HepG2 (cell line): Measurements from ENCODE around the gene LRSAM1. TPM values are rescaled to one million over a fixed set of nuclear protein-coding genes. Genes with fewer than 3 reads are reported as not detected.

Source experiments
- BCL6 ChIP-seq: IDR thresholded peaks from 2 replicates; pipeline ENCODE4 v1.6.1; 2016; ENCODE audit warnings: missing genetic modification reagents, missing compliant biosample characterization
- EED ChIP-seq: sonication (generic); formaldehyde crosslinking; IDR thresholded peaks from 2 replicates; pipeline ENCODE4 v1.5.0; 2020; ENCODE audit warnings: mild to moderate bottlenecking, missing genetic modification reagents
- FOXJ3 ChIP-seq: sonication (generic); formaldehyde crosslinking; IDR thresholded peaks from 2 replicates; pipeline ENCODE4 v1.4.0; 2020; ENCODE audit warnings: missing genetic modification reagents, mild to moderate bottlenecking, borderline replicate concordance
- IKZF1 ChIP-seq: fragments of 450-650 bp; IDR thresholded peaks from 2 replicates; pipeline ENCODE4 v1.7.1; 2016
- NR2F1 ChIP-seq, 2 experiments: fragments of 450-650 bp in 1 of 2; formaldehyde crosslinking in 1 of 2; IDR thresholded peaks; 2 replicates each; pipeline versions ENCODE4 v1.5.0 to v1.6.1; 2016 to 2020; ENCODE audit warnings: mild to moderate bottlenecking in 1 of 2, missing compliant biosample characterization in 1 of 2, missing genetic modification reagents in 1 of 2, moderate library complexity in 1 of 2
- PHF5A ChIP-seq: IDR thresholded peaks from one replicate; pipeline ENCODE4 v1.6.1; 2018; ENCODE audit warnings: low read depth, missing genetic modification reagents; ENCODE audit not compliant: unreplicated experiment
- SMAD3 ChIP-seq: sonication (generic); formaldehyde crosslinking; IDR thresholded peaks from 2 replicates; pipeline ENCODE4 v1.4.0; 2020; ENCODE audit warnings: missing genetic modification reagents
- ZNF121 ChIP-seq: sonication (generic); formaldehyde crosslinking; IDR thresholded peaks from 2 replicates; pipeline ENCODE4 v1.5.0; 2020; ENCODE audit warnings: mild to moderate bottlenecking, missing genetic modification reagents
- ZNF256 ChIP-seq: sonication (generic); formaldehyde crosslinking; conservative IDR thresholded peaks from 2 replicates; pipeline ENCODE4 v1.4.0; 2020; ENCODE audit warnings: missing genetic modification reagents
- ZNF720 ChIP-seq: sonication (generic); formaldehyde crosslinking; IDR thresholded peaks from 2 replicates; pipeline ENCODE4 v1.4.0; 2020; ENCODE audit warnings: missing genetic modification reagents
- ZNF839 ChIP-seq: sonication (generic); formaldehyde crosslinking; IDR thresholded peaks from 2 replicates; pipeline ENCODE4 v1.4.0; 2020; ENCODE audit warnings: missing genetic modification reagents, mild to moderate bottlenecking, borderline replicate concordance
- polyA plus RNA-seq, 8 experiments: library from polyadenylated mRNA; depleted of rRNA in 3 of 8; stranded (reverse) in 7 of 8; unstranded in 1 of 8; fragments of >200 nt; fragmentation: Illumina TruSeq in 4 of 8; extraction: Trizol in 4 of 8; gene quantifications; 2 replicates each; pipeline versions ENCODE4 v1.2.1 to v1.2.3, GENCODE V29; 2011 to 2016; ENCODE audit warnings: low read depth in 4 of 8, missing spikeins in 1 of 8, mixed read lengths in 1 of 8; ENCODE audit not compliant: insufficient read depth in 1 of 8
- total RNA-seq, 5 experiments: library from RNA; depleted of rRNA; stranded (reverse); fragments of >200 nt; fragmentation: Illumina TruSeq; extraction: Trizol; gene quantifications; 2 replicates each; pipeline ENCODE4 v1.2.3, GENCODE V29; 2016; ENCODE audit warnings: low read depth in 1 of 5
- TF ChIP-seq, protein P1 (sequence below): sonication (generic); formaldehyde crosslinking; conservative IDR thresholded peaks from 2 replicates; pipeline ENCODE4 v1.8.1; 2023; ENCODE audit warnings: missing genetic modification reagents
- TF ChIP-seq, protein P2 (sequence below): sonication (generic); formaldehyde crosslinking; IDR thresholded peaks from 2 replicates; pipeline ENCODE4 v1.5.0; 2020; ENCODE audit warnings: mild to moderate bottlenecking, missing genetic modification reagents
- TF ChIP-seq, protein P3 (sequence below): sonication (generic); formaldehyde crosslinking; IDR thresholded peaks from 2 replicates; pipeline ENCODE4 v1.5.1; 2020; ENCODE audit warnings: mild to moderate bottlenecking, missing genetic modification reagents, borderline replicate concordance
- TF ChIP-seq, protein P4 (sequence below): sonication (generic); formaldehyde crosslinking; IDR thresholded peaks from 2 replicates; pipeline ENCODE4 v1.4.0; 2020; ENCODE audit warnings: mild to moderate bottlenecking, missing genetic modification reagents, borderline replicate concordance
- TF ChIP-seq, protein P5 (sequence below): sonication (generic); formaldehyde crosslinking; IDR thresholded peaks from 2 replicates; pipeline ENCODE4 v1.4.0; 2020; ENCODE audit warnings: missing genetic modification reagents, borderline replicate concordance
- TF ChIP-seq, protein P6 (sequence below): sonication (generic); formaldehyde crosslinking; IDR thresholded peaks from 2 replicates; pipeline ENCODE4 v1.5.1; 2020; ENCODE audit warnings: mild to moderate bottlenecking, moderate library complexity, missing genetic modification reagents

The LRSAM1 gene
- total and polyA plus RNA-seq, 2 of the 13 experiments (the other 11 are each of a cell fraction or from before 2014, with no cell fraction given) = 8.7 to 10.2 TPM

DNA sequence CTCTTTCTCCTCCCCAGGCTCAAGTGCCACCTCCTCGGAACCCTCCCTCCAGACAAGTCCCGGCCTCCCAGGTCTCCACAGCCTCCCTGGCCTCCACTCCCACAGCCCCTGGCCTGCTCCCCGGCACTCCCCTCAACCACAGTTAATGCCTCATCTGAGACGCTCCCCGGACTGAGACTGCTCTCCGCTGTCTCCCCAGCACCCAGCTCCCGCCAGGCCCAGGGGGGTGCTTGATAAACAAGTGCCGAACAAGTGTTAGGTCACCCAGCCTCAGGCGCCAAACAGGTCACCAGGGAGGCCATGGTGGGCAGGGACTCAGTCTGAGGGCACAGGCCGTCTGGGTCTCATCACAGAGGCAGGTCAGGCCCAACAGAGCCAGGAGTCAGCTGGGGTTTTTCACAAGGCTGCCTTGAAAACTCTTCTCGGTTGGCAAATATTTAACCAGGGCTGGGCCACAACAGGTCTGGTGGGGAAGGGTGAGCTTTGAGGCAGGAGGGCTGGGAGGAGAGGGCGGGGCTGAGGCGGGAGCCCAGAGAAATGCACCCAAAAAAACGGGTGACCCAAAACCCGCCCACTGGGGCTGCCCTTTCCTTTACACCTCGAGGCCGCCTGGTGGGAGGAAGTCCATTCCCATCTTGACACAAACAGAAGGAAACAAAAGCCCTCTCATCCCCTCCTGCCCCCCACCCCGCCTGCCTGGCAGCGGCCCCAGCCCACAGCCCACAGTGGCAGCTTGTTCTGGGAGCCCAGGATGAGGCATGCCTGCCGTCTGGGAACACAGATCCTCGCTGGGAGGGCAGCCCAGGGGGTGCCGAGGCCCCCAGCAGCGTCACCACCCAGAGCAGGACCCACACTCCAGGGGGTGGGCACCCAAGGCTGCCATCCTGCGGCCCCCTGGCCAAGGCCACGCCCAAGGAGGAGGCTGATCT lies 94.2 kb downstream of the LRSAM1 start (continued):
- TF ChIP-seq, protein P1, sequence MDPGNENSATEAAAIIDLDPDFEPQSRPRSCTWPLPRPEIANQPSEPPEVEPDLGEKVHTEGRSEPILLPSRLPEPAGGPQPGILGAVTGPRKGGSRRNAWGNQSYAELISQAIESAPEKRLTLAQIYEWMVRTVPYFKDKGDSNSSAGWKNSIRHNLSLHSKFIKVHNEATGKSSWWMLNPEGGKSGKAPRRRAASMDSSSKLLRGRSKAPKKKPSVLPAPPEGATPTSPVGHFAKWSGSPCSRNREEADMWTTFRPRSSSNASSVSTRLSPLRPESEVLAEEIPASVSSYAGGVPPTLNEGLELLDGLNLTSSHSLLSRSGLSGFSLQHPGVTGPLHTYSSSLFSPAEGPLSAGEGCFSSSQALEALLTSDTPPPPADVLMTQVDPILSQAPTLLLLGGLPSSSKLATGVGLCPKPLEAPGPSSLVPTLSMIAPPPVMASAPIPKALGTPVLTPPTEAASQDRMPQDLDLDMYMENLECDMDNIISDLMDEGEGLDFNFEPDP = no peak
- TF ChIP-seq EED (no peak), IKZF1 (no peak), SMAD3 (CRISPR knock-in tag) (no peak), ZNF256 (CRISPR knock-in tag) (no peak), FOXJ3 (CRISPR knock-in tag) (no peak), ZNF839 (CRISPR knock-in tag) (peak; percentile 55; the same call in 1 of the 2 replicates), PHF5A (no peak), ZNF720 (CRISPR knock-in tag) (no peak), NR2F1 (CRISPR knock-in tag; IDR thresholded peaks at IDR 0.05) (peak in 1 of 2 experiments; percentile 45; a peak in 2 of 4 replicates), BCL6 (CRISPR knock-in tag) (0 out of 2 replicates have a peak, but pooled peaks have one; percentile 22), ZNF121 (CRISPR knock-in tag) (no peak)
- TF ChIP-seq, protein P2, sequence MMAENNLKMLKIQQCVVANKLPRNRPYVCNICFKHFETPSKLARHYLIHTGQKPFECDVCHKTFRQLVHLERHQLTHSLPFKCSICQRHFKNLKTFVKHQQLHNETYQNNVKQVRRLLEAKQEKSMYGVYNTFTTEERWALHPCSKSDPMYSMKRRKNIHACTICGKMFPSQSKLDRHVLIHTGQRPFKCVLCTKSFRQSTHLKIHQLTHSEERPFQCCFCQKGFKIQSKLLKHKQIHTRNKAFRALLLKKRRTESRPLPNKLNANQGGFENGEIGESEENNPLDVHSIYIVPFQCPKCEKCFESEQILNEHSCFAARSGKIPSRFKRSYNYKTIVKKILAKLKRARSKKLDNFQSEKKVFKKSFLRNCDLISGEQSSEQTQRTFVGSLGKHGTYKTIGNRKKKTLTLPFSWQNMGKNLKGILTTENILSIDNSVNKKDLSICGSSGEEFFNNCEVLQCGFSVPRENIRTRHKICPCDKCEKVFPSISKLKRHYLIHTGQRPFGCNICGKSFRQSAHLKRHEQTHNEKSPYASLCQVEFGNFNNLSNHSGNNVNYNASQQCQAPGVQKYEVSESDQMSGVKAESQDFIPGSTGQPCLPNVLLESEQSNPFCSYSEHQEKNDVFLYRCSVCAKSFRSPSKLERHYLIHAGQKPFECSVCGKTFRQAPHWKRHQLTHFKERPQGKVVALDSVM (CRISPR knock-in tag) = peak; percentile 99
- TF ChIP-seq, protein P3, sequence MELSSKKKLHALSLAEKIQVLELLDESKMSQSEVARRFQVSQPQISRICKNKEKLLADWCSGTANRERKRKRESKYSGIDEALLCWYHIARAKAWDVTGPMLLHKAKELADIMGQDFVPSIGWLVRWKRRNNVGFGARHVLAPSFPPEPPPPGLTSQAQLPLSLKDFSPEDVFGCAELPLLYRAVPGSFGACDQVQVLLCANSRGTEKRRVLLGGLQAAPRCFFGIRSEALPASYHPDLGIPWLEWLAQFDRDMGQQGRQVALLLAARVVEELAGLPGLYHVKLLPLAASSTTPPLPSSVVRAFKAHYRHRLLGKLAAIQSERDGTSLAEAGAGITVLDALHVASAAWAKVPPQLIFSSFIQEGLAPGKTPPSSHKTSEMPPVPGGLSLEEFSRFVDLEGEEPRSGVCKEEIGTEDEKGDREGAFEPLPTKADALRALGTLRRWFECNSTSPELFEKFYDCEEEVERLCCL (CRISPR knock-in tag) = no peak
- TF ChIP-seq, protein P4, sequence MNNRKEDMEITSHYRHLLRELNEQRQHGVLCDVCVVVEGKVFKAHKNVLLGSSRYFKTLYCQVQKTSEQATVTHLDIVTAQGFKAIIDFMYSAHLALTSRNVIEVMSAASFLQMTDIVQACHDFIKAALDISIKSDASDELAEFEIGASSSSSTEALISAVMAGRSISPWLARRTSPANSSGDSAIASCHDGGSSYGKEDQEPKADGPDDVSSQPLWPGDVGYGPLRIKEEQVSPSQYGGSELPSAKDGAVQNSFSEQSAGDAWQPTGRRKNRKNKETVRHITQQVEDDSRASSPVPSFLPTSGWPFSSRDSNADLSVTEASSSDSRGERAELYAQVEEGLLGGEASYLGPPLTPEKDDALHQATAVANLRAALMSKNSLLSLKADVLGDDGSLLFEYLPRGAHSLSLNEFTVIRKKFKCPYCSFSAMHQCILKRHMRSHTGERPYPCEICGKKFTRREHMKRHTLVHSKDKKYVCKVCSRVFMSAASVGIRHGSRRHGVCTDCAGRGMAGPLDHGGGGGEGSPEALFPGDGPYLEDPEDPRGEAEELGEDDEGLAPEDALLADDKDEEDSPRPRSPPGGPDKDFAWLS = no peak
- TF ChIP-seq, protein P5, sequence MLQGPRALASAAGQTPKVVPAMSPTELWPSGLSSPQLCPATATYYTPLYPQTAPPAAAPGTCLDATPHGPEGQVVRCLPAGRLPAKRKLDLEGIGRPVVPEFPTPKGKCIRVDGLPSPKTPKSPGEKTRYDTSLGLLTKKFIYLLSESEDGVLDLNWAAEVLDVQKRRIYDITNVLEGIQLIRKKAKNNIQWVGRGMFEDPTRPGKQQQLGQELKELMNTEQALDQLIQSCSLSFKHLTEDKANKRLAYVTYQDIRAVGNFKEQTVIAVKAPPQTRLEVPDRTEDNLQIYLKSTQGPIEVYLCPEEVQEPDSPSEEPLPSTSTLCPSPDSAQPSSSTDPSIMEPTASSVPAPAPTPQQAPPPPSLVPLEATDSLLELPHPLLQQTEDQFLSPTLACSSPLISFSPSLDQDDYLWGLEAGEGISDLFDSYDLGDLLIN = peak; percentile 73; the same call in 1 of the 2 replicates
- TF ChIP-seq, protein P6, sequence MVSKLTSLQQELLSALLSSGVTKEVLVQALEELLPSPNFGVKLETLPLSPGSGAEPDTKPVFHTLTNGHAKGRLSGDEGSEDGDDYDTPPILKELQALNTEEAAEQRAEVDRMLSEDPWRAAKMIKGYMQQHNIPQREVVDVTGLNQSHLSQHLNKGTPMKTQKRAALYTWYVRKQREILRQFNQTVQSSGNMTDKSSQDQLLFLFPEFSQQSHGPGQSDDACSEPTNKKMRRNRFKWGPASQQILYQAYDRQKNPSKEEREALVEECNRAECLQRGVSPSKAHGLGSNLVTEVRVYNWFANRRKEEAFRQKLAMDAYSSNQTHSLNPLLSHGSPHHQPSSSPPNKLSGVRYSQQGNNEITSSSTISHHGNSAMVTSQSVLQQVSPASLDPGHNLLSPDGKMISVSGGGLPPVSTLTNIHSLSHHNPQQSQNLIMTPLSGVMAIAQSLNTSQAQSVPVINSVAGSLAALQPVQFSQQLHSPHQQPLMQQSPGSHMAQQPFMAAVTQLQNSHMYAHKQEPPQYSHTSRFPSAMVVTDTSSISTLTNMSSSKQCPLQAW (CRISPR knock-in tag) = peak; percentile 98
